Liver (tissue), 9 donors: ENCODE data around the gene GIMAP2. TPM values are rescaled to one million over a fixed set of nuclear protein-coding genes. Genes with fewer than 3 reads are reported as not detected.

Source experiments
- DNase-seq: peaks from one replicate; pipeline ENCODE4 v3.0.0-alpha.2; 2017; ENCODE audit warnings: low spot score
- H3K27ac ChIP-seq, 2 donors: one replicate each; pipeline ENCODE4 v1.7.0; 2013; ENCODE audit warnings: inconsistent platforms in 2 of 2, low read length in 2 of 2, control low read depth in 1 of 2, low read depth in 1 of 2, mild to moderate bottlenecking in 1 of 2
- H3K27me3 ChIP-seq, 4 donors: one replicate each; pipeline versions ENCODE4 v1.6.1 to v1.7.0; 2013; ENCODE audit warnings: low read length in 3 of 4, inconsistent platforms in 1 of 4, mild to moderate bottlenecking in 1 of 4, moderate library complexity in 1 of 4; ENCODE audit not compliant: control insufficient read depth in 4 of 4, insufficient read depth in 4 of 4
- H3K36me3 ChIP-seq, 4 donors: one replicate each; pipeline versions ENCODE4 v1.6.1 to v1.7.0; 2013; ENCODE audit warnings: low read length in 3 of 4, mild to moderate bottlenecking in 3 of 4, low read depth in 1 of 4, moderate library complexity in 1 of 4; ENCODE audit not compliant: control insufficient read depth in 4 of 4, insufficient read depth in 3 of 4
- H3K4me1 ChIP-seq, 4 donors: one replicate each; pipeline versions ENCODE4 v1.6.1 to v1.7.0; 2013; ENCODE audit warnings: low read length in 3 of 4, mild to moderate bottlenecking in 3 of 4, moderate library complexity in 1 of 4; ENCODE audit not compliant: control insufficient read depth in 4 of 4, insufficient read depth in 4 of 4
- H3K4me3 ChIP-seq, 3 donors: one replicate each; pipeline versions ENCODE4 v1.6.1 to v1.7.0; 2013; ENCODE audit warnings: low read length in 3 of 3, control low read depth in 1 of 3, low read depth in 1 of 3, mild to moderate bottlenecking in 1 of 3
- H3K9ac ChIP-seq, 2 donors: one replicate each; pipeline ENCODE4 v1.7.0; 2013; ENCODE audit warnings: low read length in 2 of 2, mild to moderate bottlenecking in 2 of 2, moderate library complexity in 2 of 2, control low read depth in 1 of 2, low read depth in 1 of 2
- H3K9me3 ChIP-seq, 4 donors: one replicate each; pipeline versions ENCODE4 v1.6.1 to v1.7.0; 2013; ENCODE audit warnings: low read length in 3 of 4; ENCODE audit not compliant: control insufficient read depth in 4 of 4
- EGR1 ChIP-seq, 2 donors: IDR thresholded peaks; 2 replicates each; pipeline ENCODE4 v1.6.1; 2016 to 2018; ENCODE audit warnings: antibody characterized with exemption in 2 of 2, low read depth in 2 of 2
- JUND ChIP-seq, 2 donors: IDR thresholded peaks; 2 replicates each; pipeline ENCODE4 v1.6.1; 2016; ENCODE audit warnings: antibody characterized with exemption in 2 of 2
- NR2F2 ChIP-seq: IDR thresholded peaks from 2 replicates; pipeline ENCODE4 v1.6.1; 2016; ENCODE audit warnings: antibody characterized with exemption
- RAD21 ChIP-seq, 2 donors: IDR thresholded peaks; 2 replicates each; pipeline ENCODE4 v1.6.1; 2016; ENCODE audit warnings: antibody characterized with exemption in 2 of 2, mild to moderate bottlenecking in 2 of 2
- RXRA ChIP-seq, 2 donors: IDR thresholded peaks; 2 replicates each; pipeline ENCODE4 v1.6.1; 2017 to 2018; ENCODE audit warnings: antibody characterized with exemption in 2 of 2, mild to moderate bottlenecking in 1 of 2
- SP1 ChIP-seq: IDR thresholded peaks from 2 replicates; pipeline ENCODE4 v1.6.1; 2018; ENCODE audit warnings: antibody characterized with exemption, mild to moderate bottlenecking
- TAF1 ChIP-seq: conservative IDR thresholded peaks from 2 replicates; pipeline ENCODE4 v1.6.1; 2016; ENCODE audit warnings: antibody characterized with exemption, mild to moderate bottlenecking
- YY1 ChIP-seq: IDR thresholded peaks from 2 replicates; pipeline ENCODE4 v1.6.1; 2016; ENCODE audit warnings: antibody characterized with exemption, mild to moderate bottlenecking
- WGBS: extraction: QIAGEN DNeasy Blood & Tissue Kit; methylation state at CpG from one replicate; pipeline ENCODE4 v1.1.7; 2013; 5-methylcytosine and 5-hydroxymethylcytosine counted together
- polyA plus RNA-seq, 2 donors: library from polyadenylated mRNA; stranded (reverse) in 1 of 2; unstranded in 1 of 2; fragments of 200-250 nt in 1 of 2; fragments of >200 nt in 1 of 2; fragmentation: Nextera tagmentation in 1 of 2; extraction: Ambion mirVana in 1 of 2; gene quantifications; one replicate each; pipeline versions ENCODE4 v1.2.1 to v1.2.3, GENCODE V29; 2013 to 2015
- total RNA-seq, 2 donors: library from RNA; depleted of rRNA; stranded (reverse); fragments of >200 nt; gene quantifications; one replicate each; pipeline ENCODE4 v1.2.3, GENCODE V29; 2014
- TF ChIP-seq, protein P1 (sequence below): IDR thresholded peaks from 2 replicates; pipeline ENCODE4 v1.6.1; 2016; ENCODE audit warnings: antibody characterized with exemption
- TF ChIP-seq, protein P2 (sequence below): IDR thresholded peaks from 2 replicates; pipeline ENCODE4 v1.6.1; 2016; ENCODE audit warnings: antibody characterized with exemption
- TF ChIP-seq, protein P3 (sequence below): fragments of 150-350 bp; IDR thresholded peaks from 2 replicates; pipeline ENCODE4 v1.5.1; 2017; ENCODE audit warnings: improper control_type of control experiment, low read depth, low read length; ENCODE audit not compliant: missing input control
- donor health status: healthy.
- donor health status: healthy.
- donor health status: healthy.
- donor health status: healthy.
- donor health status: healthy.

Gene GIMAP2
- total and polyA plus RNA-seq, 4 donors = 4.9 to 9.2 (median 6.0) TPM

DNA sequence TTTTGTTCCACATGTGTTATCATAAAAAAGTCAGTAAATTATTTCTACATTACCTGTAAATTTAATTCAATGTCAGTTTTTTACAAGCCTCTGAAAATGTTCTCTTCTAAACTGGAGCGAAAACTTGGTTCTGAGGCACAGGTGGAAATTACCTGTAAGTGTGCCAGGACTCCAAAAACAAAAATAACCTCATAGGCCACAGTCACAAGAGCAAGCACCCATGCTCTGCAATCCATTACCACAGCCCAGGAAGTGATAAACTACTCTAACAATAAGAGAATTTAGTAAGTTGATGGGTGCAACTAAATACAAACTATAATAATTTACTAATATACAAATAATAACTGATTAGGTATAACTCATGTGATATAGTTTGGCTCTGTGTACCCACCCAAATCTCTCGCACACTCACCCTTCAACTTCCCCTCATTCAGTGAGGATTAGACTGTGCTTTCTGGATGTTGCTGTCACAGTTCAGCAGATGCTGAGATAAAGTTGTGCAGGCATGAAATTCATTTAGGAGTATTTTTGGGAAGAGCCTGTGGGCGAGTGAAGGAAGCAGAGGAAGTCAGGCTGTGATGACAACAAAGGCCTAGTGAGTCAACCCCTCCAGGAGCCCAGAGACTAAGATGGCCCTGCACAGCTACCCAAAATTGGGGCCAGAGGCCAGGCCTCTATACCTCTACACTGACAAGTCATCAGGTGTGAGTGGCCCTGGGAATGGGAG is 37.0 kb upstream of the GIMAP2 start:
- DNase-seq = no peak
- no peaks in the 10 kb centered on the region for H3K4me1 ChIP-seq
- no peaks in the 10 kb centered on the region for H3K36me3 ChIP-seq
- no peak overlapping the region for H3K4me3 ChIP-seq
- no peaks in the 10 kb centered on the region for H3K9me3 ChIP-seq
- TF ChIP-seq, protein P1, sequence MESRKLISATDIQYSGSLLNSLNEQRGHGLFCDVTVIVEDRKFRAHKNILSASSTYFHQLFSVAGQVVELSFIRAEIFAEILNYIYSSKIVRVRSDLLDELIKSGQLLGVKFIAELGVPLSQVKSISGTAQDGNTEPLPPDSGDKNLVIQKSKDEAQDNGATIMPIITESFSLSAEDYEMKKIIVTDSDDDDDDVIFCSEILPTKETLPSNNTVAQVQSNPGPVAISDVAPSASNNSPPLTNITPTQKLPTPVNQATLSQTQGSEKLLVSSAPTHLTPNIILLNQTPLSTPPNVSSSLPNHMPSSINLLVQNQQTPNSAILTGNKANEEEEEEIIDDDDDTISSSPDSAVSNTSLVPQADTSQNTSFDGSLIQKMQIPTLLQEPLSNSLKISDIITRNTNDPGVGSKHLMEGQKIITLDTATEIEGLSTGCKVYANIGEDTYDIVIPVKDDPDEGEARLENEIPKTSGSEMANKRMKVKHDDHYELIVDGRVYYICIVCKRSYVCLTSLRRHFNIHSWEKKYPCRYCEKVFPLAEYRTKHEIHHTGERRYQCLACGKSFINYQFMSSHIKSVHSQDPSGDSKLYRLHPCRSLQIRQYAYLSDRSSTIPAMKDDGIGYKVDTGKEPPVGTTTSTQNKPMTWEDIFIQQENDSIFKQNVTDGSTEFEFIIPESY = no peak
- no peak for TF ChIP-seq RXRA (IDR thresholded peaks at IDR 0.05)
- TF ChIP-seq YY1 = no peak
- TF ChIP-seq EGR1 (IDR thresholded peaks at IDR 0.05; ENCODE audit: low read depth in 2 of 2) = no peak
- TF ChIP-seq, protein P2, sequence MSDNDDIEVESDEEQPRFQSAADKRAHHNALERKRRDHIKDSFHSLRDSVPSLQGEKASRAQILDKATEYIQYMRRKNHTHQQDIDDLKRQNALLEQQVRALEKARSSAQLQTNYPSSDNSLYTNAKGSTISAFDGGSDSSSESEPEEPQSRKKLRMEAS = no peak
- TF ChIP-seq, protein P3, sequence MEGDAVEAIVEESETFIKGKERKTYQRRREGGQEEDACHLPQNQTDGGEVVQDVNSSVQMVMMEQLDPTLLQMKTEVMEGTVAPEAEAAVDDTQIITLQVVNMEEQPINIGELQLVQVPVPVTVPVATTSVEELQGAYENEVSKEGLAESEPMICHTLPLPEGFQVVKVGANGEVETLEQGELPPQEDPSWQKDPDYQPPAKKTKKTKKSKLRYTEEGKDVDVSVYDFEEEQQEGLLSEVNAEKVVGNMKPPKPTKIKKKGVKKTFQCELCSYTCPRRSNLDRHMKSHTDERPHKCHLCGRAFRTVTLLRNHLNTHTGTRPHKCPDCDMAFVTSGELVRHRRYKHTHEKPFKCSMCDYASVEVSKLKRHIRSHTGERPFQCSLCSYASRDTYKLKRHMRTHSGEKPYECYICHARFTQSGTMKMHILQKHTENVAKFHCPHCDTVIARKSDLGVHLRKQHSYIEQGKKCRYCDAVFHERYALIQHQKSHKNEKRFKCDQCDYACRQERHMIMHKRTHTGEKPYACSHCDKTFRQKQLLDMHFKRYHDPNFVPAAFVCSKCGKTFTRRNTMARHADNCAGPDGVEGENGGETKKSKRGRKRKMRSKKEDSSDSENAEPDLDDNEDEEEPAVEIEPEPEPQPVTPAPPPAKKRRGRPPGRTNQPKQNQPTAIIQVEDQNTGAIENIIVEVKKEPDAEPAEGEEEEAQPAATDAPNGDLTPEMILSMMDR = no peak
- TF ChIP-seq JUND (IDR thresholded peaks at IDR 0.05) = no peak
- 69% methylated on average over 3 of the region's 3 CpGs for WGBS
- H3K27me3 ChIP-seq = no peaks in the 10 kb centered on the region
- no peak overlapping the region for H3K9ac ChIP-seq
- H3K27ac ChIP-seq = no peak overlapping the region

DNA sequence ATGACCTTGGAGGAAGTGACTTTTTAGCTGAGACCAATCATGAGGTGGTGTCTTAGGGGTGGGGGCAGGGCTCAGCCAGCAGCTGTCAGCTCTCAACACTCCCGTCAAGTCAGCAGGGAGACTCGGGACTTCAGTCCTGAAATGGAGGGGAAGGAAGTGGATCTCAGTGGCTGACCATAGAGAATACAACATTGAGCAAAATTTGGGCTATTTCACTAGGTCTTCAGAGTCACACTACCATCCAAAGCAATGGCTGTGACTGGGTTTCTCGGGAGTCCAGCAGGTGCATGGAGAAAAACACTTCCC is 36.5 kb upstream of the GIMAP2 start:
- no peaks in the 10 kb centered on the region for H3K4me1 ChIP-seq
- no peak for DNase-seq
- no peaks in the 10 kb centered on the region for H3K27me3 ChIP-seq
- H3K36me3 ChIP-seq = no peaks in the 10 kb centered on the region
- H3K9me3 ChIP-seq = no peaks in the 10 kb centered on the region
- TF ChIP-seq, protein P2 = no peak
- TF ChIP-seq NR2F2 = no peak
- no peak for TF ChIP-seq RAD21 (IDR thresholded peaks at IDR 0.05)
- no peak for TF ChIP-seq SP1
- no peak for TF ChIP-seq TAF1
- TF ChIP-seq, protein P3 = no peak
- TF ChIP-seq JUND (IDR thresholded peaks at IDR 0.05) = no peak
- no peak overlapping the region for H3K4me3 ChIP-seq
- H3K27ac ChIP-seq = no peak overlapping the region
- no peak overlapping the region for H3K9ac ChIP-seq
- WGBS = 60% methylated on average over 3 of the region's 3 CpGs
